Aorta (tissue), 5 donors: ENCODE data around the gene GGTLC2. TPM values are rescaled to one million over a fixed set of nuclear protein-coding genes. Genes with fewer than 3 reads are reported as not detected.

Source experiments
- ATAC-seq: fragments of 200-7000 bp; cut with Tn5 transposase; one replicate; pipeline ENCODE4 v1.9.1; 2022; ENCODE audit warnings: moderate library complexity; ENCODE audit not compliant: low FRiP score
- DNase-seq, 2 donors: peaks; one replicate each; pipeline ENCODE4 v3.0.0-alpha.2; 2020
- H3K27ac ChIP-seq, 2 donors: one replicate each; pipeline ENCODE4 v1.5.1; 2013; ENCODE audit warnings: low read length in 2 of 2, mild to moderate bottlenecking in 2 of 2, moderate library complexity in 2 of 2, control low read depth in 1 of 2, inconsistent platforms in 1 of 2, low read depth in 1 of 2
- H3K27me3 ChIP-seq, 2 donors: one replicate each; pipeline ENCODE4 v1.6.1; 2013; ENCODE audit warnings: control low read depth in 1 of 2, low read length in 1 of 2, mild to moderate bottlenecking in 1 of 2, moderate library complexity in 1 of 2; ENCODE audit not compliant: insufficient read depth in 2 of 2, control insufficient read depth in 1 of 2
- H3K36me3 ChIP-seq, 2 donors: one replicate each; pipeline ENCODE4 v1.6.1; 2013; ENCODE audit warnings: control low read depth in 1 of 2, low read length in 1 of 2, mild to moderate bottlenecking in 1 of 2; ENCODE audit not compliant: insufficient read depth in 2 of 2, control insufficient read depth in 1 of 2
- H3K4me1 ChIP-seq, 2 donors: one replicate each; pipeline ENCODE4 v1.6.1; 2013; ENCODE audit warnings: low read length in 2 of 2, control low read depth in 1 of 2, mild to moderate bottlenecking in 1 of 2, moderate library complexity in 1 of 2; ENCODE audit not compliant: insufficient read depth in 2 of 2, control insufficient read depth in 1 of 2
- H3K4me3 ChIP-seq, 2 donors: one replicate each; pipeline ENCODE4 v1.5.1; 2013; ENCODE audit warnings: low read length in 2 of 2, control low read depth in 1 of 2, mild to moderate bottlenecking in 1 of 2
- H3K9me3 ChIP-seq: one replicate; pipeline ENCODE4 v1.6.1; 2013; ENCODE audit warnings: mild to moderate bottlenecking, low read length; ENCODE audit not compliant: control insufficient read depth
- WGBS, 2 donors: extraction: QIAGEN DNeasy Blood & Tissue Kit; methylation state at CpG; one replicate each; pipeline ENCODE4 v1.1.7; 2013; 5-methylcytosine and 5-hydroxymethylcytosine counted together
- intact Hi-C, 2 donors: fragments of 100-400 bp; cut with DNase I; formaldehyde crosslinking; loops; one replicate each; pipeline versions ENCODE4 v1.14.2 to v1.15.0; 2022
- polyA plus RNA-seq, 2 donors: library from polyadenylated mRNA; stranded (reverse); fragments of 200-250 nt; gene quantifications; one replicate each; pipeline ENCODE4 v1.2.3, GENCODE V29; 2013
- total RNA-seq, 2 donors: library from RNA; stranded (reverse); fragmentation: NEBNext Ultra II Directional; extraction: Animal tissue kit (Norgen Biotek cat#: 25700); gene quantifications; one replicate each; pipeline ENCODE4 v1.2.1, GENCODE V29; 2021
- donor health status: healthy with polysubstance abuse.
- donor health status: Bipolar disorder and iron deficiency.
- donor health status: DM: no; HTN: no; CAD: no.
- donor health status: DM: no; HTN: no; CAD: no.
- donor health status: DM: yes; HTN: yes; CAD: no.

Gene GGTLC2
- total and polyA plus RNA-seq, 4 donors = not detected

GRCh38 chr22:22655452-22656290 is 11.3 kb downstream of the GGTLC2 start:
- WGBS, 2 donors = 70 to 73% methylated on average over 8 of the region's 8 CpGs
- no peak overlapping the region for H3K27ac ChIP-seq
- no peak overlapping the region for H3K4me3 ChIP-seq
- H3K36me3 ChIP-seq = no peaks in the 10 kb centered on the region
- no peak for ATAC-seq
- peaks cover 1% of the 10 kb centered on the region for H3K9me3 ChIP-seq
- DNase-seq = no peak
- intact Hi-C loops = no loop called here
- no peaks in the 10 kb centered on the region for H3K4me1 ChIP-seq
- H3K27me3 ChIP-seq = no peaks in the 10 kb centered on the region

- H3K27me3 ChIP-seq = no peaks in the 10 kb centered on the region
- 82 to 83% methylated on average over 1 of the region's 1 CpG for WGBS, 2 donors
- H3K36me3 ChIP-seq = no peaks in the 10 kb centered on the region
- intact Hi-C loops = no loop called here
- H3K27ac ChIP-seq = no peak overlapping the region
- DNase-seq (no peak), ATAC-seq (no peak)
- H3K4me3 ChIP-seq = no peak overlapping the region
- H3K4me1 ChIP-seq = no peaks in the 10 kb centered on the region
- peaks cover 1% of the 10 kb centered on the region for H3K9me3 ChIP-seq
Observed at GRCh38 chr22:22657712-22658111, 13.3 kb downstream of the GGTLC2 start.

- intact Hi-C loops = no loop called here
- no peak for DNase-seq
- Histone ChIP-seq H3K9me3 (peaks cover 1% of the 10 kb centered on the region), H3K27me3 (no peaks in the 10 kb centered on the region), H3K4me1 (no peaks in the 10 kb centered on the region), H3K36me3 (no peaks in the 10 kb centered on the region), H3K4me3 (no peak overlapping the region), H3K27ac (no peak overlapping the region)
- WGBS, 2 donors = 76 to 84% methylated on average over 4 of the region's 4 CpGs
- ATAC-seq = no peak
Observed at GRCh38 chr22:22661275-22661674, 16.9 kb downstream of the GGTLC2 start.

GRCh38 chr22:22662095-22662494 is 17.7 kb downstream of the GGTLC2 start:
- 71% methylated on average over 3 of the region's 3 CpGs for WGBS, 2 donors
- ATAC-seq (no peak), DNase-seq (no peak)
- Histone ChIP-seq H3K27me3 (no peaks in the 10 kb centered on the region), H3K27ac (no peak overlapping the region), H3K36me3 (no peaks in the 10 kb centered on the region), H3K9me3 (no peaks in the 10 kb centered on the region), H3K4me1 (no peaks in the 10 kb centered on the region), H3K4me3 (no peak overlapping the region)
- intact Hi-C loops = no loop called here

- no peaks in the 10 kb centered on the region for H3K4me1 ChIP-seq
- no peak overlapping the region for H3K27ac ChIP-seq
- H3K36me3 ChIP-seq = no peaks in the 10 kb centered on the region
- no peaks in the 10 kb centered on the region for H3K9me3 ChIP-seq
- ATAC-seq = no peak
- no peak for DNase-seq
- 72 to 75% methylated on average over 14 of the region's 14 CpGs for WGBS, 2 donors
- no peak overlapping the region for H3K4me3 ChIP-seq
- intact Hi-C loops = no loop called here
- no peaks in the 10 kb centered on the region for H3K27me3 ChIP-seq
Observed at GRCh38 chr22:22663861-22664800, 19.7 kb downstream of the GGTLC2 start.

GRCh38 chr22:22666307-22667091 is 22.1 kb downstream of the GGTLC2 start:
- H3K4me3 ChIP-seq = no peak overlapping the region
- intact Hi-C loops = no loop called here

GRCh38 chr22:22667966-22668880 is 23.8 kb downstream of the GGTLC2 start:
- DNase-seq = no peak
- Histone ChIP-seq H3K4me1 (no peaks in the 10 kb centered on the region), H3K4me3 (no peak overlapping the region), H3K9me3 (no peaks in the 10 kb centered on the region), H3K27ac (no peak overlapping the region), H3K36me3 (no peaks in the 10 kb centered on the region), H3K27me3 (no peaks in the 10 kb centered on the region)
- 67 to 74% methylated on average over 11 of the region's 11 CpGs for WGBS, 2 donors
- ATAC-seq = no peak
- intact Hi-C loops = no loop called here

More at GRCh38 chr22:22666307-22667091, 22.1 kb downstream of the GGTLC2 start:
- Histone ChIP-seq H3K4me1 (no peaks in the 10 kb centered on the region), H3K36me3 (no peaks in the 10 kb centered on the region), H3K27me3 (no peaks in the 10 kb centered on the region), H3K9me3 (no peaks in the 10 kb centered on the region), H3K27ac (no peak overlapping the region)
- ATAC-seq (no peak), DNase-seq (no peak)
- 58 to 61% methylated on average over 7 of the region's 7 CpGs for WGBS, 2 donors
